Measurements from ENCODE around the gene ETV4.

The ETV4 gene

DNA sequence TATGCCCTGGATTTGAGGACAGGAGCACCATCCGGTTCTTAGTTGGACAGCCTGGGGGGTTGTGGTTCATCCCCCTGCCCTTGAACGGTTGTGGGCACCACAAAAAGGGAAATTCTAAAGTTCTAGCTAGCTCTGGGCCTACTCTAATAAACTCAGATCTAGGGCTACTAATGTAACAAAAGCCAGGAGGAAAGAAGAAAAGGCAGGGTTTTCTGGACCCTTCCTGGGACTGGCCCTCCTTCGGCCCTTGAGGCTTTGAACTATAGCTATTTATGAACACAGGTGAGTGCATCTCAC lies 15.1 kb downstream of the ETV4 start:
- no peaks in the 10 kb centered on the region for H3F3A ChIP-seq (ENCODE audit: low read depth)
- TF ChIP-seq, protein P1, sequence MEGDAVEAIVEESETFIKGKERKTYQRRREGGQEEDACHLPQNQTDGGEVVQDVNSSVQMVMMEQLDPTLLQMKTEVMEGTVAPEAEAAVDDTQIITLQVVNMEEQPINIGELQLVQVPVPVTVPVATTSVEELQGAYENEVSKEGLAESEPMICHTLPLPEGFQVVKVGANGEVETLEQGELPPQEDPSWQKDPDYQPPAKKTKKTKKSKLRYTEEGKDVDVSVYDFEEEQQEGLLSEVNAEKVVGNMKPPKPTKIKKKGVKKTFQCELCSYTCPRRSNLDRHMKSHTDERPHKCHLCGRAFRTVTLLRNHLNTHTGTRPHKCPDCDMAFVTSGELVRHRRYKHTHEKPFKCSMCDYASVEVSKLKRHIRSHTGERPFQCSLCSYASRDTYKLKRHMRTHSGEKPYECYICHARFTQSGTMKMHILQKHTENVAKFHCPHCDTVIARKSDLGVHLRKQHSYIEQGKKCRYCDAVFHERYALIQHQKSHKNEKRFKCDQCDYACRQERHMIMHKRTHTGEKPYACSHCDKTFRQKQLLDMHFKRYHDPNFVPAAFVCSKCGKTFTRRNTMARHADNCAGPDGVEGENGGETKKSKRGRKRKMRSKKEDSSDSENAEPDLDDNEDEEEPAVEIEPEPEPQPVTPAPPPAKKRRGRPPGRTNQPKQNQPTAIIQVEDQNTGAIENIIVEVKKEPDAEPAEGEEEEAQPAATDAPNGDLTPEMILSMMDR (conservative IDR thresholded peaks at IDR 0.05; ENCODE audit: low read length) = no peak
- H4K20me1 ChIP-seq (ENCODE audit: insufficient read depth, low read length, poor library complexity, severe bottlenecking) = no peaks in the 10 kb centered on the region
- H3K9ac ChIP-seq (ENCODE audit: low read depth, low read length, poor library complexity, severe bottlenecking) = no peak overlapping the region
- peaks cover 11% of the 10 kb centered on the region; the same call in 1 of the 2 replicates for H3K36me3 ChIP-seq (ENCODE audit: insufficient read depth, low read length)
- H2AFZ ChIP-seq (ENCODE audit: low read length) = no peak overlapping the region
- no peaks in the 10 kb centered on the region for H3K27me3 ChIP-seq (ENCODE audit: insufficient read depth, low read length, poor library complexity, severe bottlenecking)
- no peaks in the 10 kb centered on the region for H3K9me3 ChIP-seq (ENCODE audit: insufficient read depth, low read depth, low read length)
- H3K4me3 ChIP-seq (ENCODE audit: low read length, poor library complexity, severe bottlenecking) = no peak overlapping the region
- H3K9me2 ChIP-seq (replicated peaks; ENCODE audit: low read depth, low read length) = no peaks in the 10 kb centered on the region
- peaks cover 2% of the 10 kb centered on the region for H3K4me1 ChIP-seq (ENCODE audit: insufficient read depth, low read length, poor library complexity, severe bottlenecking)
- no peak overlapping the region for H3K4me2 ChIP-seq (ENCODE audit: low read depth, low read length, poor library complexity, severe bottlenecking)
- H3K79me2 ChIP-seq (ENCODE audit: insufficient read depth, low read length) = no peaks in the 10 kb centered on the region

DNA sequence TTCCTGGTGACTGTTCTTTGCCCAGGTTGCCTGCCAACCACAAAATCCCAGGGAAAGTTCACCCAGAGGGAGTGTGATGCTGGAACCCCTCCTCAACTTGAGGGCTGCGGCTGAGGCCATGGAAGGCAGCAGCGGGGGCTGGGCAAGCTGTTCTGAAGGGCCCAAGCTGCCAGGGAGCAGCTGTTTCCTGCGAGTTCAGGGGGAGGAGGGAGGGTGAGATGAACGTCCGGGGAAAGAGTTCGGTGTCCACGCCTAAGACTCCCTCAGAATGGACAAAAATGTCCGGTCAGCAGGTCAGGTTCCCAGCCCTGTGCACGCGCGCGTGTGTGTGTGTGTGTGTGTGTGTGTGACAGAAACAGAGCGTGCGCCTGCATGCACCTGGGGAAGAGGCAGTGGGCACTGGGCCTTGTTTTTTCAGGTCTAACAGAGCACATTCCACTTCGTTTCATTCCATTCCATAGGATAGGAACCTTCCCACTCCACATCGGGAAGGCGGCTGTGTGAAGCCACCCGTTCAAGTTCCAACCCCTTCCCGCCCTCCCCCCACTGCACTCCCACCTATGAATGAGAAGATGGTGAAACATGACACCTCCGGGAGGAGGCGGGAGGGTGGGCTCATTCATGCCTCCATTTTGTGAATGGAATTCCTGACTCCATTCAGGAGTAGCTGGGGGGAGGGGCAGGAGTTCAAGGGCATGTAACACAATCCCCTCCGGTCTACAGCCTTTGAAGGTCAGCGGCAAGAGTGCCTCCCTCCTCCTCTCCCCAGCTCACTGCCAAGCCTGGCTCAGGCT lies 15.7 kb downstream of the ETV4 start:
- Histone ChIP-seq H3K9me2 (replicated peaks; ENCODE audit: low read depth, low read length) (no peaks in the 10 kb centered on the region), H3K4me3 (ENCODE audit: low read length, poor library complexity, severe bottlenecking) (no peak overlapping the region), H3K79me2 (ENCODE audit: insufficient read depth, low read length) (no peaks in the 10 kb centered on the region), H3K36me3 (ENCODE audit: insufficient read depth, low read length) (peaks cover 16% of the 10 kb centered on the region; the same call in 1 of the 2 replicates), H4K20me1 (ENCODE audit: insufficient read depth, low read length, poor library complexity, severe bottlenecking) (no peaks in the 10 kb centered on the region), H3K4me1 (ENCODE audit: insufficient read depth, low read length, poor library complexity, severe bottlenecking) (no peaks in the 10 kb centered on the region), H3K27me3 (ENCODE audit: insufficient read depth, low read length, poor library complexity, severe bottlenecking) (no peaks in the 10 kb centered on the region), H3F3A (ENCODE audit: low read depth) (no peaks in the 10 kb centered on the region), H3K9ac (ENCODE audit: low read depth, low read length, poor library complexity, severe bottlenecking) (no peak overlapping the region), H2AFZ (ENCODE audit: low read length) (no peak overlapping the region), H3K4me2 (ENCODE audit: low read depth, low read length, poor library complexity, severe bottlenecking) (no peak overlapping the region), H3K9me3 (ENCODE audit: insufficient read depth, low read depth, low read length) (no peaks in the 10 kb centered on the region)
- no peak for TF ChIP-seq EZH2phosphoT487 (IDR thresholded peaks at IDR 0.05; ENCODE audit: borderline replicate concordance)
- TF ChIP-seq, protein P1 (conservative IDR thresholded peaks at IDR 0.05; ENCODE audit: low read length) = no peak

DNA sequence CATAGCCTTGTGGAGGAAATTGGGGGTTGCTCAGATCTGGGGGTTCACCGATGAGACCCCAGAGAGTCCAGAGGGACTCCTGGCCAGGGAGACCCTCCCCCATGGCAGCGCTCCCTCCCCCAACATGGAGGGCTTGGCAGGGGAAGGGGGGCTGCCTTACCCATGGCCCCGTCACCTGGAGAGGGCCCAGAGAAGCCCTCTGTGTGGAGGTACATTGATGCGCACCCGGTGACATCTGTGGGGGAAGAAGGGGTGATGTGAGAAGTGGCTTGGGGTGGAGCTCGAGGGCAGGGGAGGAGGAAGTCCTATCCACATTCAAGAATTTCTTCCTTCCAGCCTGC lies 16.2 kb downstream of the ETV4 start:
- Histone ChIP-seq H3K36me3 (ENCODE audit: insufficient read depth, low read length) (peaks cover 22% of the 10 kb centered on the region; the same call in 1 of the 2 replicates), H3K79me2 (ENCODE audit: insufficient read depth, low read length) (no peaks in the 10 kb centered on the region), H3K9me3 (ENCODE audit: insufficient read depth, low read depth, low read length) (no peaks in the 10 kb centered on the region), H3K4me2 (ENCODE audit: low read depth, low read length, poor library complexity, severe bottlenecking) (no peak overlapping the region), H3K9me2 (replicated peaks; ENCODE audit: low read depth, low read length) (no peaks in the 10 kb centered on the region), H3K4me1 (ENCODE audit: insufficient read depth, low read length, poor library complexity, severe bottlenecking) (no peaks in the 10 kb centered on the region), H3K9ac (ENCODE audit: low read depth, low read length, poor library complexity, severe bottlenecking) (no peak overlapping the region), H3K4me3 (ENCODE audit: low read length, poor library complexity, severe bottlenecking) (no peak overlapping the region), H4K20me1 (ENCODE audit: insufficient read depth, low read length, poor library complexity, severe bottlenecking) (no peaks in the 10 kb centered on the region), H3K27me3 (ENCODE audit: insufficient read depth, low read length, poor library complexity, severe bottlenecking) (no peaks in the 10 kb centered on the region), H2AFZ (ENCODE audit: low read length) (no peak overlapping the region), H3F3A (ENCODE audit: low read depth) (no peaks in the 10 kb centered on the region)
- TF ChIP-seq EZH2phosphoT487 (IDR thresholded peaks at IDR 0.05; ENCODE audit: borderline replicate concordance) = no peak
- TF ChIP-seq, protein P1 (conservative IDR thresholded peaks at IDR 0.05; ENCODE audit: low read length) = no peak
